ENCODE measurements around the gene METTL3.

METTL3 gene

DNA sequence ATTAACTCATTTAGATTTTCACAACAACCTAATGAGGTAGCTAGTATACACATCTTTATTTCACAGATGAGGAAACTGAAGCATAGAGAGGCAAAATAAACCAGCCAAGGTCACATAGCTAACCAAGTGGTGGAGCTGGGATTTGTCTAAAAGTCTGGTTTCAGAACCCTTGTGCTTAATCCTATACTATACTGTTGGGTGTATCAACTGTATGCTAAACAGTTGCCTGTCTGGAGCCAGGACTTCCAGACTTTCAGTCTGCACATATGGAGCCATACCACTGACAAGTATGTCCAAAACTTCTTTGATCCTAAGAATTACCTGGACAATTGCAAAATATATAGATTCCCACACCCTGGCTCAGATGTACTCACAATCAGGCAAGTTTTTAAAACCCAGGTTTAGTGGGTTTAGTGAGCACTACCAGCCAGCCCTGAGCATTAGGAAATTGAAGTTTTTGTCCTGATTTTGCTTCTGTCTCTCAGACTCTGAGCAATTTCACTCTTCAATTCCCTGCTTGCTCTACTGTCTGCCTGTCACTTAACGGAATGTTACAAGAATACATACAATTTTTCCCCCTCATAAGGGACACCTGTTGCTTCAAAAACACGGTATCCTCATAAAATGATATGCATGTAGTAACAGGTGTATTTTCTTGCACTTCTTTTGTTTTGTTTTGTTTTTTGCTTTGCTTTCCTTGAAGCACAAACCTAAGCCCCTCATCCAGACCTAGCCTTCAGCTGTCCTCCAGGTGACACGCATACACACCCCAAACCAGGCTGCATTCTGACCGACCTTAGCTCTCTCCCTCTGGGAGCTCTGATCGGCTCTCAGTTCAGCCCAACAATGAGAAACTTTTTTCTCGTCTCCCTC is 24.6 kb upstream of the METTL3 start:
- no peak for DNase-seq (ENCODE audit: low read depth)
- no peak for TF ChIP-seq CTCF (IDR thresholded peaks at IDR 0.05; ENCODE audit: insufficient read depth, low read depth, low read length, missing control alignments)
- no peak overlapping the region for H3K4me3 ChIP-seq (ENCODE audit: low read depth, low read length)

DNA sequence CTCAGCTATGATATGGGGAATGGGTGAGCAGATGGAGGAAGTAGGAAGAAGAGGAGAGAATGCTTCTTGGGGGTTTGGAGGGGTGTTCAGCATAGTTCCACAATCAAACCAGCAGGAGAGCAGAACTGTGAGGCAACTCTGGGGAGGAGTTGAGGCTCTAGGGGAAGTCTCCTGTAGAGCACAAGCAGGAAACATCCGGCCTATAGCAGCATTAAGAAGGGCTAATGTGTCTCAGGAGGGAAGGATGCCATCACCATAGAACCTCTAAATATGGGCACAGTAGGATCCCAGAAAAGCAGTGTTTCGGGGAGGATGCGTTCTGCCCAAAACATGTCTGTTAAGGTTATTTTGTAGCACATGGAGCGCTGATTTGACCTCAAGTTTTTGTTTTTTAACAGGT is 23.4 kb upstream of the METTL3 start:
- DNase-seq (ENCODE audit: low read depth) = no peak
- no peak overlapping the region for H3K4me3 ChIP-seq (ENCODE audit: low read depth, low read length)
- TF ChIP-seq CTCF (IDR thresholded peaks at IDR 0.05; ENCODE audit: insufficient read depth, low read depth, low read length, missing control alignments) = no peak

GRCh38 chr14:21533294-21533693 is 22.2 kb upstream of the METTL3 start:
- no peak overlapping the region for H3K4me3 ChIP-seq (ENCODE audit: low read depth, low read length)
- no peak for TF ChIP-seq CTCF (IDR thresholded peaks at IDR 0.05; ENCODE audit: insufficient read depth, low read depth, low read length, missing control alignments)
- DNase-seq (ENCODE audit: low read depth) = no peak

- H3K4me3 ChIP-seq (ENCODE audit: low read depth, low read length) = no peak overlapping the region
- DNase-seq (ENCODE audit: low read depth) = no peak
- TF ChIP-seq CTCF (IDR thresholded peaks at IDR 0.05; ENCODE audit: insufficient read depth, low read depth, low read length, missing control alignments) = no peak
Observed at GRCh38 chr14:21529515-21529914, 18.4 kb upstream of the METTL3 start.

DNA sequence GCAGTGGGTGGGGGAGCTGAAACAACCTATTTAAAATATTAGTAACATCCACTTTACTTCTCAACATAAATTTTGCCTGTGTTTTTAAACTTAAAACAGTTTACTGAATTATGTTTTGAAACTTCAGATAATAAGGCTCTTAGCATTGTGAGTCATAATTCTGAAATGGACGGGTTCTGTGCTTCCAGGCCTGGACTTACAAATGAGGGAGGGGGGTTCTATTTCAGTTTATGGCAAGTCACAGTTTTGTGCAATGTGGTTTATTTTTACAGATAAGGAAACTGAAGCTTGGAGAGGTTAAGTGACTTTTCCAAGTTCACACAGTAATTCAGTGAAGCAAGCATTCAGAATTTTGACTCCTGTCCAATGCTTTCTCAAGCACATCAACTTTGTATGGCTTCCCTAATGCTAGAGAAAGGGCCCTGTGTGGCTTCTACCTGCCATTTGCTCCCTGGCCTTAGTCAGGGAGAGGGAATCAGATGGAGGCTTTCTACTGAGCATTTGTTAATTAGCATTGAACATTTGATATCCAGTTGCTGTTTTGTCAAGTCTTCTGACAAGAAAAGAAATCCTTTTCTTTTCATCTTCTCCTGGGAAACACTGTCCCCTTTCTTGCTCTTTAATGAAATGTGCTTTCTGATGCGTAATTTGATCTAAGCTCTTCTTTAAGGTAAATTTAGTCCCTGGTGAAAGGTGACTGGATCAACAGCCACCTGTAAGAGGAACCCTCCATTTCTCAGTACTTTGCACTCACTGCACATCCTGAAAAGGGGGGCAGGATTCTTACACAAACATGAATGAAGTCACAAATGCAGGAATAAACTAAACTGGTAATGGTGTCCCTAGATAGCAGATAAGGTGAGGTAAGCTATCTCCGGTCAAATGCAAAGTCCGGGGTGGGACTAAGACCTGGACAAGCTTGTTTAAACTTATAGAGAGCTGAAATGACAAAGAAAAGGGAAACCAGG is 17.5 kb upstream of the METTL3 start:
- TF ChIP-seq CTCF (IDR thresholded peaks at IDR 0.05; ENCODE audit: insufficient read depth, low read depth, low read length, missing control alignments) = no peak
- H3K4me3 ChIP-seq (ENCODE audit: low read depth, low read length) = no peak overlapping the region
- DNase-seq (ENCODE audit: low read depth) = no peak

DNA sequence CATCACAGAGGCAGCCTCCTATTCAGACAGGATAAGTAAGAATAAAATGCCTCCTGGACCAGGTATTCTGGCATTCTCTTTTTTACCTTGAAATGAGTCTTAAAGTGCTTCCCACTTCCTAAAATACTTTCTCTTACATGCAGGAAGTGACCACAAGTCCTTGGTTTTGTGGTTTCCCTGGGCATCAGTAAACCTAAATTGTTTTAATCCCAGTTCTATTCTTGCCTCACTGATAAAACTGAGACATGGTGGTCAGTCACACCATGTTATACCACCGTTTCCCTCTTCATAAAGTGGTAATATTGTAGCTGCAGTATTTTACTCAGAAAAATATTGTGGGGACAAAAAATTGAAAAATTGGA is 16.2 kb upstream of the METTL3 start:
- no peak overlapping the region for H3K4me3 ChIP-seq (ENCODE audit: low read depth, low read length)
- TF ChIP-seq CTCF (IDR thresholded peaks at IDR 0.05; ENCODE audit: insufficient read depth, low read depth, low read length, missing control alignments) = no peak
- DNase-seq (ENCODE audit: low read depth) = no peak
